Measurements from ENCODE around the gene PPP1R9A. TPM values are rescaled to one million over a fixed set of nuclear protein-coding genes. Genes with fewer than 3 reads are reported as not detected.

PPP1R9A gene
- total RNA-seq, 2 experiments from 2014 or later, result 0.07 TPM; not detected in 1

- Mint-ChIP-seq H3K27ac (no peak overlapping the region), H3K27me3 (peaks cover 2% of the 10 kb centered on the region), H3K4me3 (no peak overlapping the region), H3K36me3 (no peaks in the 10 kb centered on the region), H3K4me1 (no peaks in the 10 kb centered on the region), H3K9me3 (ENCODE audit: low read depth) (no peaks in the 10 kb centered on the region)
- CTCF ChIA-PET, result no interaction called here
- ATAC-seq (no peak), DNase-seq (no peak)
Measured at GRCh38 chr7:94898340-94898739, 9.1 kb upstream of the PPP1R9A start.

- no peak overlapping the region for H3K27ac Mint-ChIP-seq
Measured at GRCh38 chr7:94901981-94902380, 5.4 kb upstream of the PPP1R9A start.

GRCh38 chr7:94903971-94904370 is 3.4 kb upstream of the PPP1R9A start:
- H3K27ac Mint-ChIP-seq, result no peak overlapping the region
- no peak overlapping the region for H3K4me3 Mint-ChIP-seq
- peaks cover 29% of the 10 kb centered on the region for H3K27me3 Mint-ChIP-seq
- no peaks in the 10 kb centered on the region for H3K36me3 Mint-ChIP-seq
- peaks cover 6% of the 10 kb centered on the region for H3K4me1 Mint-ChIP-seq
- DNase-seq (no peak), ATAC-seq (no peak)
- no peaks in the 10 kb centered on the region for H3K9me3 Mint-ChIP-seq (ENCODE audit: low read depth)
- CTCF ChIA-PET, result interaction anchor here (0.6 kb wide), 1 partner anchor 8 kb away, joined by 3 read pairs; no protein-coding TSS in a partner anchor

More at GRCh38 chr7:94901981-94902380, 5.4 kb upstream of the PPP1R9A start:
- Mint-ChIP-seq H3K9me3 (ENCODE audit: low read depth) (no peaks in the 10 kb centered on the region), H3K36me3 (no peaks in the 10 kb centered on the region), H3K4me1 (peaks cover under 1% of the 10 kb centered on the region), H3K27me3 (peaks cover 18% of the 10 kb centered on the region), H3K4me3 (no peak overlapping the region)
- ATAC-seq, result no peak
- no peak for DNase-seq
- CTCF ChIA-PET, result no interaction called here

GRCh38 chr7:94904982-94905381 is 2.4 kb upstream of the PPP1R9A start:
- ATAC-seq (no peak), DNase-seq (no peak)
- Mint-ChIP-seq H3K36me3 (no peaks in the 10 kb centered on the region), H3K27ac (no peak overlapping the region), H3K27me3 (peaks cover 39% of the 10 kb centered on the region), H3K4me1 (peaks cover 6% of the 10 kb centered on the region), H3K9me3 (ENCODE audit: low read depth) (no peaks in the 10 kb centered on the region), H3K4me3 (no peak overlapping the region)
- CTCF ChIA-PET, result no interaction called here

- H3K36me3 Mint-ChIP-seq, result no peaks in the 10 kb centered on the region
- peaks cover 6% of the 10 kb centered on the region for H3K4me1 Mint-ChIP-seq
- peaks cover 47% of the 10 kb centered on the region for H3K27me3 Mint-ChIP-seq
- H3K4me3 Mint-ChIP-seq, result no peak overlapping the region
- CTCF ChIA-PET, result no interaction called here
- DNase-seq, result no peak
- H3K9me3 Mint-ChIP-seq (ENCODE audit: low read depth), result no peaks in the 10 kb centered on the region
- H3K27ac Mint-ChIP-seq, result no peak overlapping the region
- no peak for ATAC-seq
Measured at GRCh38 chr7:94906065-94906851, 1.1 kb upstream of the PPP1R9A start.

- no peak for ATAC-seq
- CTCF ChIA-PET, result no interaction called here
- H3K27me3 Mint-ChIP-seq, result peaks cover 52% of the 10 kb centered on the region
- DNase-seq, result no peak
- no peaks in the 10 kb centered on the region for H3K36me3 Mint-ChIP-seq
- H3K4me3 Mint-ChIP-seq, result no peak overlapping the region
- H3K27ac Mint-ChIP-seq, result no peak overlapping the region
- H3K4me1 Mint-ChIP-seq, result peaks cover 6% of the 10 kb centered on the region
- no peaks in the 10 kb centered on the region for H3K9me3 Mint-ChIP-seq (ENCODE audit: low read depth)
Measured at GRCh38 chr7:94907811-94908322, 473 bp downstream of the PPP1R9A start.

GRCh38 chr7:94908323-94909178 is 1.2 kb downstream of the PPP1R9A start:
- Mint-ChIP-seq H3K27me3 (peaks cover 52% of the 10 kb centered on the region), H3K4me1 (peaks cover 6% of the 10 kb centered on the region), H3K27ac (no peak overlapping the region), H3K9me3 (ENCODE audit: low read depth) (no peaks in the 10 kb centered on the region), H3K36me3 (no peaks in the 10 kb centered on the region), H3K4me3 (no peak overlapping the region)
- CTCF ChIA-PET, result no interaction called here
- DNase-seq (no peak), ATAC-seq (no peak)

GRCh38 chr7:94909179-94909466 is 1.7 kb downstream of the PPP1R9A start:
- no peak for ATAC-seq
- CTCF ChIA-PET, result no interaction called here
- no peak for DNase-seq
- peaks cover 52% of the 10 kb centered on the region for H3K27me3 Mint-ChIP-seq
- H3K4me3 Mint-ChIP-seq, result no peak overlapping the region
- H3K36me3 Mint-ChIP-seq, result no peaks in the 10 kb centered on the region
- H3K27ac Mint-ChIP-seq, result no peak overlapping the region
- peaks cover 6% of the 10 kb centered on the region for H3K4me1 Mint-ChIP-seq
- no peaks in the 10 kb centered on the region for H3K9me3 Mint-ChIP-seq (ENCODE audit: low read depth)

- CTCF ChIA-PET, result no interaction called here
- H3K27me3 Mint-ChIP-seq, result peaks cover 35% of the 10 kb centered on the region
- no peak overlapping the region for H3K27ac Mint-ChIP-seq
- H3K9me3 Mint-ChIP-seq (ENCODE audit: low read depth), result no peaks in the 10 kb centered on the region
- no peaks in the 10 kb centered on the region for H3K36me3 Mint-ChIP-seq
- peaks cover 4% of the 10 kb centered on the region for H3K4me1 Mint-ChIP-seq
- ATAC-seq (no peak), DNase-seq (no peak)
- H3K4me3 Mint-ChIP-seq, result no peak overlapping the region
Measured at GRCh38 chr7:94912085-94912484, 4.7 kb downstream of the PPP1R9A start.

GRCh38 chr7:94913391-94913790 is 6.0 kb downstream of the PPP1R9A start:
- CTCF ChIA-PET, result no interaction called here
- Mint-ChIP-seq H3K27me3 (peaks cover 29% of the 10 kb centered on the region), H3K9me3 (ENCODE audit: low read depth) (no peaks in the 10 kb centered on the region), H3K27ac (no peak overlapping the region), H3K36me3 (no peaks in the 10 kb centered on the region), H3K4me1 (peaks cover 2% of the 10 kb centered on the region), H3K4me3 (no peak overlapping the region)
- ATAC-seq, result no peak
- DNase-seq, result no peak

- H3K36me3 Mint-ChIP-seq, result no peaks in the 10 kb centered on the region
Measured at GRCh38 chr7:94921911-94922310, 14.5 kb downstream of the PPP1R9A start.

GRCh38 chr7:94922457-94922856 is 15.1 kb downstream of the PPP1R9A start:
- CTCF ChIA-PET, result no interaction called here
- peaks cover 2% of the 10 kb centered on the region for H3K27me3 Mint-ChIP-seq
- H3K36me3 Mint-ChIP-seq, result no peaks in the 10 kb centered on the region
- DNase-seq, result no peak
- ATAC-seq, result no peak
- no peaks in the 10 kb centered on the region for H3K9me3 Mint-ChIP-seq (ENCODE audit: low read depth)
- H3K4me3 Mint-ChIP-seq, result no peak overlapping the region
- H3K27ac Mint-ChIP-seq, result no peak overlapping the region
- H3K4me1 Mint-ChIP-seq, result no peaks in the 10 kb centered on the region

More at GRCh38 chr7:94921911-94922310, 14.5 kb downstream of the PPP1R9A start:
- DNase-seq (no peak), ATAC-seq (no peak)
- H3K9me3 Mint-ChIP-seq (ENCODE audit: low read depth), result no peaks in the 10 kb centered on the region
- H3K27ac Mint-ChIP-seq, result no peak overlapping the region
- no peaks in the 10 kb centered on the region for H3K4me1 Mint-ChIP-seq
- H3K4me3 Mint-ChIP-seq, result no peak overlapping the region
- CTCF ChIA-PET, result no interaction called here
- peaks cover 2% of the 10 kb centered on the region for H3K27me3 Mint-ChIP-seq

GRCh38 chr7:94923412-94923811 is 16.0 kb downstream of the PPP1R9A start:
- Mint-ChIP-seq H3K4me1 (no peaks in the 10 kb centered on the region), H3K9me3 (ENCODE audit: low read depth) (no peaks in the 10 kb centered on the region), H3K4me3 (no peak overlapping the region), H3K27me3 (peaks cover 2% of the 10 kb centered on the region), H3K27ac (no peak overlapping the region), H3K36me3 (no peaks in the 10 kb centered on the region)
- no peak for ATAC-seq
- CTCF ChIA-PET, result no interaction called here
- no peak for DNase-seq

GRCh38 chr7:94928168-94928707 is 20.8 kb downstream of the PPP1R9A start:
- Mint-ChIP-seq H3K36me3 (no peaks in the 10 kb centered on the region), H3K4me3 (no peak overlapping the region)
- CTCF ChIA-PET, result no interaction called here

More at GRCh38 chr7:94928168-94928707, 20.8 kb downstream of the PPP1R9A start:
- Mint-ChIP-seq H3K27me3 (no peaks in the 10 kb centered on the region), H3K9me3 (ENCODE audit: low read depth) (no peaks in the 10 kb centered on the region), H3K4me1 (no peaks in the 10 kb centered on the region), H3K27ac (no peak overlapping the region)
- DNase-seq, result no peak
- ATAC-seq, result no peak
